ENCODE measurements around the gene TADA3.
"Not testable (repeated sequence)": the region's sequence is repeated elsewhere in the genome, so short reads cannot be mapped to it uniquely, and the experiment has no call there.

Gene TADA3

DNA sequence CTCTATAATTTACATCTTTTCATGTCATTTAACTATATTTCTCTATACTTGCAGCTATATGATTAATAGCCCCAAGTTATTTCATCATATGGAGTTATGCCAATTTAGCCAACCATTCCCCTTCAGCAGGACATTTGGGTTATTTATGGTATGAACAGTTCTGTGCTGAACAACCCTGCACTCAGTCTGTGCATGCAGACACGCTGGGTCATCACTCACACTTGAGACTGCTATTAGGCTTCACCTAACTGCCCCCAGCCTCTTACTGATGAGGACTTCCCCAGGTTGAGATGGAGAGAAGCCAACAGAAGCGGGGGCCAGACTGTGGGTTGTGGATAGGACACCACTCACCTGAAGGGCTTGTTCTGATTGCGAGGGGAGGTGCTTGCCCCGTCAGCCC, 7.3 kb downstream of the TADA3 start:
- in situ Hi-C loops (cut with MboI; ENCODE audit: low sequenced_read_pairs) = no loop called here

DNA sequence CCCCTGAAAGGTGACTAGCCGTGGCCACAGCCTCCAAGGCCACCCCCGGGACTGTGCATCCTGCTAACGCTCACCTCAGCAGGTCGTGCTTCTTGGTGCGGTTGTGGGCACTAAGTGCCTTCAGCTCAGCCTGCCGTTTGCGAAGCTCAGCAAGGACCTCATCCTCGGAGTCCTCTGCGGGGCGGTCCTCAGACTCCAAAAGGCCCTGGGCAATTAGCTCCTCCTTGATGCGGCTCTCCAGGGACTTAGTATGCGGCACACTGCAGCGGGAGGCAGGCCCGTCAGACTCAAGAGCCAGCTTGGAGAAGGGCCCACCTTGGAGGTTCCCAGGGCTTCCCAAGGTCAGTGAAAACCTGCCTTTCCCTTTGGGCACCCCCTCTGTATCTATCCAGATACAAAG, 8.3 kb downstream of the TADA3 start:
- in situ Hi-C loops (cut with MboI; ENCODE audit: low sequenced_read_pairs) = no loop called here

DNA sequence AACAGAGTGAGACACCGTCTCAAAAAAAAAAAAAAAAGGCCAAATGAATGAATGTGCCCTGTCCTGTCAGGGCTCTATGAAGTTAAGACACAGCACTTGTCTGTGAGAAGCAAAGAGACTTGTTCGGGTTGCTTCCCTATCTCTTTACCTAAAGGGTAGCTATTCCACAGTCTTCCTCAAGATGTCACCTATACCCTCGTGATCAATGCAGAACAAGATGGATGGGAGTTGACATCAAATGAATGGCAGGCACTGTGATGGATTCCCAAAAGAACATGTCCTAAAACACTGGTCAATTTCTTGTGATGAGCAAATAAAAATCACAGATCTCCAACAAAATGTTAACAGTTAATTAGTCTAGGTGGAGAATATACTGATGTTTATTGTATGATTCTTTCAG, 9.5 kb downstream of the TADA3 start:
- in situ Hi-C loops (cut with MboI; ENCODE audit: low sequenced_read_pairs) = no loop called here

DNA sequence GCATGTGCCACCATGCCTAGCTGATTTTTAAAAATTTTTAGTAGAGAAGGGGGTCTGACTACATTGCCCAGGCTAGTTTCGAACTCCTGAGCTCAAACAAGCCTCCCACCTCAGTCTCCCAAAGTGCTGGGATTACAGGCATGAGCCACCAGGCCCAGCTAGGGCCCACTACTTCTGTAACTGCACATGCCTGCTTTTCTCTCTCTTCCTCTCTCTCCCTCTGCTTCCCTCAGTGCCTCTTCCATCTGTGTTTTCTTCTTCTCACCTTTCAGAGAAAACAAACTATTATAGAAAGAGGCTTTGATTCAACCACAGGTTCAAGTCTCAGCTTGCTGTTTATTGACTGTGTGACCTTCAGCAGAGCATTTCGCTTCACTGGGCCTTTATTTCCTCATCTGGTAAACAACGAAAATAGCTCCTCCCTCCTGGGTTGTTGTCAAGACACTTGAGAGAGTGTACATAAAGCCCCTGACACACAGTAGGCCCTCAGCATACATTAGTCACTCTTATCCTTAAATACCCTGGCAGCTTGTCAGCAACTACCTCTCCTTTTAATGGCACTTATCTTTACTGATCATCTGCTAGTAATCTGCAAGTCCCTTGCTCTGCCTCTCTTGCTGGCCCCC, 10.2 kb downstream of the TADA3 start:
- in situ Hi-C loops (cut with MboI; ENCODE audit: low sequenced_read_pairs) = no loop called here

DNA sequence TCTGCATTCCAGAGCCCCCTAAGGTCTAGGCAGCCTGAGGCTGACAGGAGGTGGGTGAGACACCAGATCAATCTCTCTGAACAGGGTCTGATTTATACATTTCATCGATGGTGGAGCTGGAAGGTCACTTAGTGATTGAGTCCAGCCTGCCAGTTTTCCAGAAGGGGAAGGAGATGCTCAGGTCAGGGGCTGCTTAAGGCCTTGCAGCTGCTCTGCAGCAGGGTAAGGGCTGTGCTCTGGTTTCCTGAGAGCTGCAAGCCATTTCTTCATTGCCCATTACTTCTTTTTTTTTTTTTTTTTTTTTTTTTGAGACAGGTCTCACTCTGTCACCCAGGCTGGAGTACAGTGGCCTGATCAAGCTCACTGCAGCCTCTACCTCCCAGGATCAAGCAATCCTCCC, 10.7 kb downstream of the TADA3 start:
- in situ Hi-C loops (cut with MboI; ENCODE audit: low sequenced_read_pairs) = no loop called here

DNA sequence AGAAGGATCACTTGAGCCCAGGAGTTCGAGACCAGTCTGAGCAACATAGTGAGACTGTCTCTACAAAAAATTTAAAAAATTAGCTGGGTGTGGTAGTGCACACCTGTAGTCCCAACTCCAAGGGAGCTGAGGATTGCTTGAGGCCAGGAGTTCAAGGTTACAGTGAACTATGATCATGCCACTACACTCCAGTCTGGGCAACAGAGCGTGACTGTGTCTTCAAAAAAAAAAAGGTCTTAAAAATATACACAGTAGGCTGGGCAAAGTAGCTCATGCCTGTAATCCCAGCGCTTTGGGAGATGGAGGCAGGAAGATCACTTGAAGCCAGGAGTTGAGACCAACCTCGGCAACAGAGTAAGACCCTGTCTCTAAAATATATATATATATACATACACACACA, 11.4 kb downstream of the TADA3 start:
- in situ Hi-C loops (cut with MboI; ENCODE audit: low sequenced_read_pairs) = no loop called here

DNA sequence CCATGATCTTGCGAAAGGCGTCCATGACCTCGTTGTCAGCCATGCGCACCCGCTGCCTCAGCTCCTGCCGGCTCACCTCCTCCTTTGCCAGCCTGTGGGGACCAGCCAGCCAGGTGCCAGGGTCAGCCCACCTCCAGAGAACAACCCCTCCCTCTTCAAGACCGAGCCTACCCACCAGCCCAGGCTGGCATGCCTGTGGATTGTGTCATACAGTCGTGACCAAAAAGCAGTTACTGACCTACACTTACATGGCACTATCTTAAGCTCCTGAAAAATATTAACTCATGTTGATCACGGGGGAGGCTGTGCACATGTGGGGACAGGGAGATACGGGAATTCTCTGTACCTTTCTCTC, 11.8 kb downstream of the TADA3 start:
- in situ Hi-C loops (cut with MboI; ENCODE audit: low sequenced_read_pairs) = no loop called here

DNA sequence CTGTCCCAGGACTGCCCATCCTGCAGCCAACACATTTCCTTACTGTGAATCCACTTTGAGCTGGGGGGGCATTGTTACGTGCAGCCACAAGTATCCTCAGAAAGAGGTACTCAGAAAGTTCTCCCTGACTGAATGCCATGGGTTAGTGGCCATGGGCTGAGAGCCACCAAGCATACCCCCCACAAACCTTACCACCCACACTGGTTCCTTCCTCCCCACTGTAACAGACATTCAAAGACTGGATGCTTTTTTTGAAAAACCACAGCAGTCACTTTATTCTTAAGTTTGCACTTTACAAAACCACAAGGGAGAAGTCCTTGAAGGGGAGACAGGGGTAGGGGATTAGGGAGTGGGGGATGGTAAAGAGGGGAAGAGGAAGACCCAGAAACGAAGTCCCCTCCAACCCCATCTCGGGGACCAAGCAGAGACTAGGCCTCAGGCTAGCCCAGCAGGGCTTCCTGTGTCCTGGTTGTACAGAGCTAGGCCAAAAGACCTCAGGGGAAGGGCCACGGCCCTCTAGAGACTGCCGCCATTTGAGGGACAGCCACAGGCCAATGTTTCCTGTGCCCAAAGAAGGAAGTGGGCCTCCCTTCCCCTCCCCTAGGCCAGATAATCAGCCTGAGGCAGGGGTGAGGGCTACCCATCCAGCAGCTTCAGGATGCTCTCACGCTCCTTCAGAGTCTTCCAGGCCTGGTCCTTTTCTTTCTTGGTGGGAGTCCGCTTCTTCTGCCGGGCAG, 12.4 kb downstream of the TADA3 start:
- in situ Hi-C loops (cut with MboI; ENCODE audit: low sequenced_read_pairs) = no loop called here

DNA sequence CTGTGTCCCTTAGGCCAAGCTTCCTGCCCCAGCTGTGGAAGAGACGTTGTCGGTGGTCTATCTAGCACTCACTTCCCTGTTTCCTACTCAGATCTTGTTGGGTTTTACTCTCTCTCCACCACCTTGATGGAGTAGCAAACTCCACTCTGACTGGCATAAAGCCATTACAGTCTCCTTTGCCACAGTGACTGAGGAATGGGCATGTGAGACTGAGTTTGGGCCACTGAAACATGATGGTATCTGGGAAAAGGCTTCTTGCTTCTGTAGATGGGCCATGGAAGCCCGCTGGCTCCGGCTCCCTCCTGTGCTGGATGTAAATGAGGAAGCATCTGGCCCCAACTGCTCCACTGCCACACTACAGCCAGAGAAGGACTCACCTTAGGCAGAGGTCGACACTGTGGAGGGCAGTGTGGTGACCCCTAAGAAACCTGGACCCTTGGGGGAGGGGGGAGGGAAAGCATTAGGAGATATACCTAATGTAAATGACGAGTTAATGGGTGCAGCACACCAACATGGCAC, 13.1 kb downstream of the TADA3 start:
- in situ Hi-C loops (cut with MboI; ENCODE audit: low sequenced_read_pairs) = no loop called here

DNA sequence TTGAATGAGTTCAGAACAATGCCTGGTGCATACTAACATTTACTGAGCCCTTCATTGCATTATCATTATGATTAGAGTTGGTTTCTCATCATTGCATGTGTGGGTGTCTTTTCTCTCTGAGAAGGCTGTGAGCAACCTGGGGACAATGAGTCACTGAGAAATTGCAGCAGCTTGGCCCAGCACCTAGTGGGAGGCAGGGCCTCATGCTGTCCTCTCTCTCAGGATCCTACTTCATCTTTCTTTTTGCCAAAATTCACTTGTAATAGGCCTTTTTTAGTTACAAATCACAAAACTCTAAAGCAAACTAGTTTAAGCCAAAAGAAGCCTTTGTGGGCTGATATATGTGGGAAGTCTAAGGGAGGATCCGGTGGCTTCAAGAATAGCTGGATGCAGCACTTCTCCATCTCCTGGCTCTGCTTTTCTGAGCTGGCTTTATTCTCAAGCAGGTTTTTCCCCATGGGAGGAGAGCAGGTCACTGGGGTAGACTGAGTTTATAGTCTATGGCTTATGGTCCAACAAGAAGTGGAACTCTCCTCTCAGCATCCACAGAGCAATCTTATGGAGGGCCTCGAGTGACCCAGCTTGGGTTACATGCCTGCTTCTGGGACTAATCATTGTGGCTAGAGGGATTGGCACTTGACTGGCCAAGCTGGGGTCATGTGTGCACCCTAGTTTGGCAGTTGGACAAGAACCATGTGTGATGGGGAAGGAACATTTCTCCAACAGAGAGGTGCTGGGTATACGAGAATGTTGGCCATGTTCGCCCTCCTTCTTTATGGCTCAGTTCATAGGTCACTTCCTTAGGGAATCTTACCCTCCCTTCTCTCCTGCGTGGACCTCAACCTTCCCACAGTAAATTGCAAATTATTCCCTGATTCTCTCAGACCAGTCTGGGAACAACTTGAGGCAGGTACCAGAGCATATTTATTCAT, 13.9 kb downstream of the TADA3 start:
- in situ Hi-C loops (cut with MboI; ENCODE audit: low sequenced_read_pairs) = no loop called here

DNA sequence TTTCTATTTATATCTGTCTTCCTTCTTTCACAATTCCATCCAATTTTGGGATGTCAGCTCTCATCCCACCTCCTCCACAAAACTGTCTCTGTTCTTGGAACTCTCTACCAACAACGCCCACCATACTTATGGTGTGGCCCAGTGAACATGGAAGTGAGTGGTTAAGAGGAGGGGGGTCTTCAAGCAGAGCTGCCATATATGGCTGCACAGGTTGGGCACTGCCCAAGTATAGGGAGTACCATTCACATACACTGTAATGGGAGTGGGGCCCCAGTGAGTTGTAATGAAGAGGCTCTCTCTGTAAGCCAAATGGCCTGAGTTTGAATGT, 14.6 kb downstream of the TADA3 start:
- in situ Hi-C loops (cut with MboI; ENCODE audit: low sequenced_read_pairs) = no loop called here

DNA sequence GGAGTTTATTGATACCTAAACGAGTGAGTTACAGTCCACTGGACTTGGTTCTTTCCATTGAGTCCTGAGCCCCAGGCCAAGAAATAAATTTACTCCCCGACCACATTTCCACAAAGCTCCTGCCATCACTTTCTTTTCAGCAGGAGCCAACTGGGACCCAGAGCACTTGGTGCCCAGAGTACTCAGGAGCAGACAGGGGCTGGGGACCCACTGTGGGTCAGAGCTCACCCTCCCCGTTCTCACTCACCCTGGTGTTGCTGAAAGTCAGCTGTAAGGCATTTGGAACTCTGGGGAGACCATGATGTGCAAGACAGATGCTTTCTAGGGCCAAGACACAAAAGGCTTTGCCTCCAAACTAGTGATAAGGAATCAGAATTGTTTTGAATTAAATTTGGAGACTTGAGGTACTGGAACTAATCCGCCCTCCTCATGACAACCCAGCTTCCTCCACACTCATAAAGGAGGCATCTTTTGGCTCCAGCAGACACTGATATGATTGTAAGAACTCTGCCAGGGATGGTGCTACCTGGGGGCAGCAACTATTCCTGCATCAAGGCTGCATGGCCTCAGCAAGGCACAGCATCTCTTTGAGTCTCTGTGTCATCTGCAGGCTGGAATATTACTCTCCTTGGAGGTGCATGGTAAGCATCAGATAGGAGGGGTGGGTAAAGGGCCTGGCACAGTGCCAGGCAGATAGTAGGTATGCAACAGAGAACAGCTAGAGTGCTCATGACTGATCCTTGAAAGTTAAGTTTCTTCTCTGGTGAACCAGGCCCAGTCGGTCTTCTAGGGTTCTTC, 15.2 kb downstream of the TADA3 start:
- in situ Hi-C loops (cut with MboI; ENCODE audit: low sequenced_read_pairs) = no loop called here

DNA sequence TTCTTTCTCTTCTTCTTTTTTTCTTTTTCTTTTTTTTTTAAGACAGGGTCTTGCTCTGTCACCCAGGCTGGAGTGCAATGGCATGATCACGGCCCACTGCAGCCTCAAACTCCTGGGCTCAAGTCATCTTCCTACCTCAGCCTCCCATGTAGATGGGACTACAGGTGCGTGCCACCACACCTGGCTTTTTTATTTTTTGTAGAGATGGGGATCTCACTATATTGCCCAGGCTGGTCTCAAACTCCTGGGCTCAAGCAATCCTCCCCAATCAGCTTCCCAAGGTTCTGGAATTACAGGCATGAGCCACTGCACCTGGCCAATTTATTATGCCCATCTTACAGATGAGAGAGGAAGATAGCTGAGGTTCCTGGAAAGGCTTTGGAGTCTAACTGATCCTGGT, 21.3 kb downstream of the TADA3 start:
- in situ Hi-C loops (cut with MboI; ENCODE audit: low sequenced_read_pairs) = not testable (repeated sequence)

DNA sequence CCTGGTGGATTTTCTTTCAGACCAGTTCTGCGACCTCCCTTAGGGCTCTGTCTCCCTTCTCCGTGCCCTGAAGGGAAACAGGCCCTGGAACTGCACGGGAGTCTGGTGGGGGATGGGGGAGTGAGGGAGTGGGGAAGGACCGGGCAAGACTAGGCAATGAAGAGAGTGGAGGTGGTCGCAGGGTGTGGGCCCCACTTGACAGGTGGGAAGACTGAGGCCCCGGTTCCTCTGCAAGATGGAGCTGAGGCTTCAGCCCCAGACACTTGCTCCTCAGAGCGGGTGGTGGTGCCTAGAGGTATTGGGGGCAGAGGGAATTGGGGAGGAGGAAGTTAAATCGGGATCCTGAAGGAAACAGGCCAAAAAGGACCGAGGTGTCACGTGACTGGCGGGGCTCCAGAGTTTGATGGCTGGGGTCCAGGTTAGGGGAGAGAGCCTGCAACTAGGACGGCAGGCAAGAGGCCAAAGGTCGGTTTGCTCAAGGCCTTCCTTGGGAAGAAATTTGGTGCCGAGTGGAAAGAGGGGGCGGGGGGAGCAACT, 21.9 kb downstream of the TADA3 start:
- in situ Hi-C loops (cut with MboI; ENCODE audit: low sequenced_read_pairs) = no loop called here

DNA sequence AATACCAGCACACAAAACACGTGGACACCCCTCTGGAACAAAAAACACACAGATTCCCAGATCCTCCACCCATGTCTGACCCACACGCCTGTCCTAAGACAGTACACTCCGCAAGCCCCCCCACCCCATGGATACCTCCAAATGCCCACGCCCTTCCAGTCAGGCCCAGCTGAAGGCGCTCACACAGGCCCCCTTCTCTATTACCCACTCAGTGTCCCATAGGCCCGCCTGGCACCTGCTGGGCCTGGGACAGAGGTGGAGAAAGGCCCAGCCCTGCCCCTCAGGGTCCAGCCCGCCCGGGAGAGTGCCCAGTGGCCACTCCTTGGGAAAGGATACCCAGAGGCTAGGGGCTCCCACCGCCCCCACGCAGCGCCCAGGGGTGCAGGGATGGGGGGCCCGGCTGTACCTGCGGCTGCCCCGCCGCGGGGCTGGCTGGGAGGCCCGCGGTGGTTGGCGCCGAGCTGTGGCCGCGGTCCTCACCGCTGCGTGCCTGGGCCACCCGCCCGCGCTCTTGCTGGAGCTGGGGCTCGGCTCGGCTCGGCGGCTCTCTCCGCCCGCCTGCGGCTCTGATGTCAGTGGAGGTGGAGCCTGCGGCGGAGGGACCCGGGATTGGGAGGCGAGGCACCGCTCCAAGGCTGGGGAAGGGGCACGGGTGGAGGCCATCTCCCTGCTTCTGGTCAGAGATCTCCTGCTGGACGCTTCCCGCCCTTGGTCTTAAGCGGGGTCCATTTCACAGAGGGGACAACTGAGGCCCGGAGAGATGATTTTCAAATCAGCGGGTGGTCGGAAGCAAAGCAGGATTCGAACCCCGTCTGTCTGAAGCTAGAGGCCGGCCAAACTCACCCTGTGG, 22.6 kb downstream of the TADA3 start, which contains the start of gene CAMK1:
TSS of gene CAMK1 (minus strand) at position 522 of the 850 bp plus-strand sequence. CDS start 2,198 bp downstream, outside the sequence.
- in situ Hi-C loops (cut with MboI; ENCODE audit: low sequenced_read_pairs) = no loop called here

DNA sequence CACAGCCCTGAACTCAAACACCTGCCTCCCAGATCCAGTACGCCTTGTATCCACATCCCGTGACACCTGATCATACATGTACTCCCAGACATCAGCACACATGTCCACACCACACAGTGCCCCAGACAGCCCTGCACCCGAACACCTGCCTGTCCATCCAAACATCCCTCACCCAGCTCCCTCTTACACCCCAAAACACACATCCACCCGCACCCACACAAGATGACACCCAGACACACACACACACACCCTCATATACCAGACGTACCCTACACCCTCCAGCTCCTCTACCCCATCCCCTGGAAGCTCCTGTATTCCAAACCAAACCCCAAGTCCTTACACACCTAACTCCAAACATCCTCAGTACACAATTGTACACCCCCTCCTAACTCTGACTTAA, 23.3 kb downstream of the TADA3 start:
- in situ Hi-C loops (cut with MboI; ENCODE audit: low sequenced_read_pairs) = no loop called here

DNA sequence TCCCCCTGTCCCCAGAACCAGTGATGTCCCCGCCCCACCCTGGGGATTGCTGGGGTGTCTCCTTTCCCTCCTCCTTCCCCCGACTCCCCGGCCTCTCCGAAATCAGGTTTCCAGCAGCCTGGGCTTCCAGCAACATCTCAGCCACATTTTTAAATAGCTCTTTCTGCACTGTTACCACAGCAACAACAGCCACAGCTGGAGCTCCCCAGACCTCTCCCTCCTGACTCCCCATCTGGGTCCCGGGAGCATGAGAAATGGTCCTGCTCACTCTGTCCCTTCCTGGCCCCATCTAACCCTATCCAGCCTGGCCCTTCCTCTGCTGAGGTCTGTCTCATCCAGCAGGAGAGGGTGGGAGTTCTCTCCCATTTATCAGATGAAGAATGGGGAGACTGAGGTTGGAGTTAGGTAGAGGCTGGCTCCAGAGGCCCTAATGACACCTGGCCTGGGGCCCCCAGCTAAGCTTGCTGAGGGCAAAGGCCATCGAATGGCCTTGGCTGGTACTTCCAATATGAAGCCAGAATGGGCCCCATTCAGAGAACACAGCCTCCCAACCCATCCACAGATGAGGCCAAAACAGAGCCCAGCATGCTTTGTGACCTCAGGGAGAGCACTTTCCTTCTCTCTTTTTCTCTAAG, 24.0 kb downstream of the TADA3 start:
- in situ Hi-C loops (cut with MboI; ENCODE audit: low sequenced_read_pairs) = no loop called here

DNA sequence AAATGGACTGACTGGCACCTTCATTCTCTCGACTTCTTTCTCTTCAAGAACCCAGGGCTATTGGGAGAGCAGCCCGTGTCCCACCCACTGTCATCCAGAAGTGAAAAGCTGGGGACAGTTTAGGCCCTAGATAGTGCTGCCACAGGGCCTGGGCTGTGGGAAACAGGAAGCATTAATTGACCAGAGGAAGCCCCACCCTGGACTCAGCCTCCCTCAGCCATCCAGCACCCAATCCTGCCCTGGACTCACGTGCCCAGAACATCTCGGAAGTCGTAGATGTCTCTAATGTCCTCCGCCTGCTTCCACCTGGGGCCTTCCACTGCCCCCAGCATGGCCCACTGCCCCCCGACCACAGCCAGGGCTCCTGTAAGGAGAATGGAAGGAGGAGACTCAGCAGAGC, 24.9 kb downstream of the TADA3 start:
- in situ Hi-C loops (cut with MboI; ENCODE audit: low sequenced_read_pairs) = no loop called here

DNA sequence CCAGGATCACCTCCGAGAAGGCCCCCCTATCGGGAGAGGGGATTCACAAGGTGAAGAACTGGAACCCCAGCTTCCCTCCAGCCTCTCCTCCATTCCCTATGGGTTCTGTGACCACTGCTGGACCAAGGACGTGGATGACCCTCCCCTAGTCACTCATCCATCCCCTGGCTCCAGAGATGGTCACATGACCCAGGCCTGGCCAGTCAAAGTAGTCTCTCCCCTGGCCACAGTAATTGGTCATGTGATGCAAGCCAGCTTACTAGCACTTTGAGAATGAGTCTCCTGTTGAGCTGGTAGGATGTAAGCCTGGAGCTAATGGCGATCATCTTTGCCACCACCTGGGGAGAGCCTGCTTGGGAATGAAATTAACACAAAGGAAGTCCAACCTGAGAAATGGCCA, 26.4 kb downstream of the TADA3 start:
- in situ Hi-C loops (cut with MboI; ENCODE audit: low sequenced_read_pairs) = no loop called here

All from HL-60/S4 treated with phorbol 12-myristate 13-acetate at 8.2 ng/mL for 4 days and 3 days (cell line).